Activated CD8-positive, alpha-beta memory T cell treated with anti-CD3 and anti-CD28 coated beads for 36 hours (primary cell): ENCODE measurements around the gene TRIM62. TPM values are rescaled to one million over a fixed set of nuclear protein-coding genes. Genes with fewer than 3 reads are reported as not detected.

Source experiments
- total RNA-seq, 2 experiments: library from RNA; stranded (reverse); gene quantifications; one replicate each; pipeline ENCODE4 v1.2.3, GENCODE V29; 2021

The TRIM62 gene
- total RNA-seq, 2 experiments from 2014 or later = 4.5 to 5.3 TPM

Other genes with a start within 250 kb of the TRIM62 start
- gene RNF19B, start 217.2 kb downstream of the TRIM62 start, total RNA-seq = 10 to 100 TPM; 21.7 to 22.5 TPM
- 100 to 1,000 TPM; 384 TPM for gene AK2, start 145.2 kb downstream of the TRIM62 start, total RNA-seq
- 1 to 10 TPM; 2.0 to 3.4 TPM for gene AZIN2, start 100.9 kb downstream of the TRIM62 start, total RNA-seq
- 1 to 10 TPM; 7.8 to 7.9 TPM for gene ZNF362, start 74.4 kb upstream of the TRIM62 start, total RNA-seq
- gene A3GALT2, start 139.1 kb upstream of the TRIM62 start, total RNA-seq = not detected
- gene PHC2, start 249.1 kb upstream of the TRIM62 start, total RNA-seq = 10 to 100 TPM; 23.9 to 25.5 TPM